HG02623 (cell line): ENCODE measurements around the gene NPPB.

Experiments used
- ATAC-seq: cut with Tn5 transposase; IDR thresholded peaks from one replicate; pipeline ENCODE4 v1.9.1; 2021; ENCODE audit warnings: moderate library complexity; ENCODE audit not compliant: unreplicated experiment

Gene NPPB

DNA sequence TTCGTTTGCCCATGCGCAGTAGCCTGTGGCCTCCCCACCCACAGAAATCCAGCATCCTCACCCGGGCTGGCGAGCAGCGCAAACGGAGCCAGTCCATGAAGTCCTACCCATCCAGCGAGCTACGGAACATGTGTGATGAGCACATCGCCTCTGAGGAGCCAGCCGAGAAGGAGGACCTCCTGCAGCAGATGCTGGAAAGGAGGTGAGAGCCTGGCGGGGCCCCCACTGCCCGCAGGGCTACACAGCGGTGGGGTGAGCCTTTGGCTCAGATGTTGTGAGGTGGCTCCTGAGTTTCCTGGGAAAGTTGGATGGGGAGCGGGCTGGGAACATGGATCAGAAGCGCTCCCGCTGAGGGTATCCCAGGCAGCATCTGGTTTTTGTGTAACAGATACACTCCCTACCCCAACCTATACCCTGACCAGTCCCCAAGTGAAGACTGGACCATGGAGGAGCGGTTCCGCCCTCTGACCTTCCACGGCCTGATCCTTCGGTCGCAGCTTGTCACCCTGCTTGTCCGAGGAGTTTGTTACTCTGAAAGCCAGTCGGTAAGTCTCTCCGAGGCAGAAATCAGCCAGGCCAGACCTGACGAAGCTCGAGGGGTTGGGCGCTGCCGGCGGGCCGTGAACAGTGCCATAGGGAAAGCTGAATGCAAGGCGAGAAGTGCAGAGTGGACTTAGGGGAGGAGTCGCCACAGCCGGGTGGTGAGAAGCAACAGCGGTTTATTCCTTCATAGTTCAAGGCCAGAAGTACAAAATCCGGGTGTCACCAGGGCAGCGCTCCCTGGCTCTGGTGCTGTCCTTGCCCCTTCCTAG, 21.6 kb downstream of the NPPB start:
- no peak for ATAC-seq

DNA sequence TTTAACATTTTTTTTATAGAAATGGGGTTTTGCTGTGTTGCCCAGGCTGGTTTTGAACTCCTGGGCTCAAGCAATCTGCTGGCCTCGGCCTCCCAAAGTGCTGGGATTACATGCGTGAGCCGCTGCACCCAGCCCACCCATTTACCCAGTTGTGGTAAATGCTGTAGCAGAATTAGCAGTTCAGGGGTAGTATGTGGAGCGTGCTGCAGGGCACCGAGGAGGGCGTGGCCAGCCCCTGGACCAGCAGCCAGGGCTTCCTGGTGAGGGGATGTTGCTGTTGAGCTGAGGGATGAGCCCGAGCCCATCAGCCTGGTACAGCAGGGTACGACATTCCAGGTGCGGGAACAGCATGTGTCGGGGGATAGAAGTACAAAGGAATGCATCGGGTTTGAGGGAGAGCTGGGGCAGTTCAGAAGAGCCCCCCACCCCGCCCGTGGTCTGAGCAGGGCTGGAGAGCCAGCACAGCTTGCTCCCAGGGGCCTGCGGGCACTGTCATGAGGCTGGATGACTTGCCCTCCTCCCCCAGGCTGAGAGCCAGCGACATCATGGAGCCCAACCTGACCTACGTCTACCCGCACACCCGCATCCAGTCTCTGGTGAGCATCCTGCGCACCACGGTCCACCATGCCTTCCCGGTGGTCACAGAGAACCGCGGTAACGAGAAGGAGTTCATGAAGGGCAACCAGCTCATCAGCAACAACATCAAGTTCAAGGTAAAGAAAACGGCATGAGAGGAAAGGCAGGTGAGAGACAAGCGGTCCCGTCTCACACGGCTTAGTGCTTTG, 23.1 kb downstream of the NPPB start:
- no peak for ATAC-seq

DNA sequence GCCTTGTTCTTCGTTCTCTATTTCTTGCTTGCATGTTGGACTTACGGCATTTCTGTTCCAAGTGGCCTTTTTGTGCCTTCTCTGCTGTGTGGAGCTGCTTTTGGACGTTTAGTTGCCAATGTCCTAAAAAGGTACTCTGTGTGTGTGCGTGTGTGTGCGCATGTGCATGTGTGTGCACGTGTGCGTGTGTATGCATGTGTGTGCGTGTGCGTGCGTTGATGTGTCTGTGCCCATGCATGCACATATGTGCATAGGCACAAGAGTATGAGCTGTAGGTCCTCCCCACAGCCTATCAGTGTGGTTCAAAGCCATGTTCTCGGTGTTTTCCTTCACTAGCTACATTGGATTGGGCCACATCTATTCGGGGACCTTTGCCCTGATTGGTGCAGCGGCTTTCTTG, 24.8 kb downstream of the NPPB start:
- ATAC-seq: no peak

DNA sequence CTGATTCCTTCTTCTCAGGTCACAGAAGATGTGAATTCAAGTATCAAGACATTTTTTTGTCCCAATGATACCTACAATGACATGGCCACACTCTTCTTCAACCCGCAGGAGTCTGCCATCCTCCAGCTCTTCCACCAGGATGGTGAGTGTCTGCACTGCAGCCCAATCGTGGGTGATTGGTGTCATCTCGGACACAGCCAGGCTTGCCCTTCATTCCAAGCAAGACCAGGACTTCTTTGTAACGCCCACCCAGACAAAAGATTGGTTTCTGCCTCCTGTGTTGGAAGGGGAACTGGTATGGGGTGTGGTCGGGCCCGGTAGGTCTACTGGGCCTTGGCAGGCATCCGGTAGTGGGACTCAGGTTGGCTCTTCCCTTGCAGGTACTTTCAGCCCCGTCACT, 25.2 kb downstream of the NPPB start:
- ATAC-seq: no peak

DNA sequence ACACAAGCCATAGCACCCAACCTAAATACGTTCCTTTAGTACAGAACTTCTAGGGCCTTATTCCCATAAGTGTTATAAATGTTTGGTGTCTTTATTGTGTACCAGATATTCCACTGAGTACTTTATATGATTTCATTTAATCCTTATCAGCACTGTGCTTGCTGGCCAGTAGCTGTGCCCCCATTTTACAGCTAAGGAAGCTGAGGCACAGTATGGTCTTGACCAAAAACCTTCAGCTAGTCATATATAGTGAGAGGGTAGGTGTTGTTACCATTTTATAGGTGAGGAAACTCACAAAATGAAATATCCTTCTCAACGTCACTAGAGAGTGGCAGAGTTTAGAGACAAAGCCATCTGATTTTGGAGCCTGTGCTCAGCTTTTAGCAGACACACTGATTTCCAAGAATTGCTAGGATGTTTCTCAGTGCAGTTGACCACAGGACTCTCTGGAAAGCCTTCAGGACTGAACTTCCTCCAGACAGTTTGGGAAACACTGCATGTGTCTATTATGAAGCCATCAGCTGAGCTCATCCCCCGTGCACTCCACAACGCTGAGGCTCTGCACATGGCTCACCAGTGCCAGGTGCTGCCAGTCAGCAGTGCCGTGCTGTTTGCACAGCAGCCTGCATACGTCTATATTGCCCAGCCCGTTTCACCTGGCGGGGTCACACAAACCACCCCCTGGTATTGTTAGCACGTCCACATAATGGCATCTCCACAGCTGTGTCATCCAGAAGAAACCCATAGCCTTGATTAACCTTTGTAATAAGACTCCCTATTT, 26.6 kb downstream of the NPPB start:
- ATAC-seq: no peak

DNA sequence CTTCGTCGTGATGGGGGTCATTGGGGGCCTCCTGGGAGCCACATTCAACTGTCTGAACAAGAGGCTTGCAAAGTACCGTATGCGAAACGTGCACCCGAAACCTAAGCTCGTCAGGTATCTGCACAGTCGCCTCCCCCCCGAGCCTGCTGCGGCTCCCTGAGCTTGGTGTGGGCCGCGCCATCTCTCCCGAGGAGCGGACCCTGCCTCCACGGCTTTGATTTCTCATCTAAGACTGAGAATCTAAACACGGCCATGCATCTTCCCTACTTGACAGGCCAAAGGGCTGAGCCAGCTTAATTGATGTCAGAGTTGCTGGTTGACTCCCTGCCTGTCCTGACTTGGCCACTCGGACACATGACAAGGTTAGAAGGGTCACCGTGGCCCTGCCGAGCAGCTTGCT, 30.2 kb downstream of the NPPB start:
- no peak for ATAC-seq

DNA sequence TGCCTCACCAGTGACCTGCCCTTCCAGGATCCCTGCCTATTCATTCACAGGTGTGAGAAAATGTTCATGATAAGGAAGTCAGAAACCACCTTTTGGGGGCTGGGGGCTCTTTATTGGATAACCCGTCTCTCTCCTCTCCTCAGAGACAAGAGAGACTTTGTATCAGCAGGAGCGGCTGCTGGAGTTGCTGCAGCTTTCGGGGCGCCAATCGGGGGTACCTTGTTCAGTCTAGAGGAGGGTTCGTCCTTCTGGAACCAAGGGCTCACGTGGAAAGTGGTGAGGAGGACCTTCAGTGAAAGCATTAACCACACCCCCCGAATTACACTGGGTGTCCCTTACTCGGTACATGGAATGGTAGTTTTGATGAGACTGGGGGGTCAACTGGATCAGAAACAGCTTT, 31.8 kb downstream of the NPPB start:
- no peak for ATAC-seq

DNA sequence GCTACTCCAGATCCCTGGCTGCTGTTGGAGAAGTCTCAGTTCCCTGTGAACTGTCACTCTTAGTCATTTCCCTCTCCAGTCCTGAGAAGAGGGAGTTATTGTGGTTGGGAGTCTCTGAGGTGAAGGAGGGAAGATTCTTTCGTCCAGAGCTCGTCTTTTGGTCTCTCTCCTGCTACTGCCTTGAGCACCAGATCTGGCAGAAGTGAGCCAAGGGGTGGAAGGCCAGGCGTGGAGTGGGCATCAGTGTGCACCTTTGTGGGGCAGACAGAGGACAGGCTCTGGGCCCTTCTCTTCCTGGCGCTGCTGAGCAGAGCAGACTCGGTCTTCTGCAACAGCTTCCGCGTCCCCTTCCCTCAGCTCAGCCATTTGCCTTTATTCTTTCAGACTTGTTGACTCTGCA, 33.6 kb downstream of the NPPB start:
- no peak for ATAC-seq

DNA sequence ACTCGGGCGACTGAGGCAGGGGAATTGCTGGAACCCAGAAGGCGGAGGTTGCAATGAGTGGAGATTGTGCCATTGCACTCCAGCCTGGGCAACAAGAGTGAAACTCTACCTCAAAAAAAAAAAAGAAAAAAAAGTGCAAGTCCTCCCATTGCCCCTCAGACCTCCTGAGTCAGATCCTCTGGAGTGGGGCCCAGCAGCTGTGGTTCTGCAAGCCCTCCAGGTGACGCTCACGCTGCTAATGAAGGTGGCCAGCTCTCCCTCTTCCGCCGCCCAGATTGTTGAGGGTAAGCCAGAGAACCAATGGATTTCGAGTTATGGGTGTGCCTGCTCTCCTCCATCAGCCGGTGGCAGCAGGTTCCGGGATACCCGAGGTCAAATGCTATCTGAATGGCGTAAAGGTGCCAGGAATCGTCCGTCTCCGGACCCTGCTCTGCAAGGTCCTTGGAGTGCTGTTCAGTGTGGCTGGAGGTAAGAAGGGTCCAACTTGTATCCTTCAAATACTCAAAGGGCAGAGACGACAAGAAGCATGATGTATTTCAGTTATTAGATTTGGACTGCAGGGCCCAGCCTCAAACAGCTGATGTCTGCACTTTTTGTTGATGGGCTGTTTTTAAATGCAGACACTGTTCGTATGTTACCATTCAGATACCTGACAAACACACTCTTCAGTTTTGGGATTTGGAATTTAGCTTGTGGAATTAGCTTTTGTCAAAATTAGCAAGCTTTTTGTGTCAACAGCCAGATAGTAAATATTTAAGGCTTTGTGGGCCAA, 35.2 kb downstream of the NPPB start:
- no peak for ATAC-seq

DNA sequence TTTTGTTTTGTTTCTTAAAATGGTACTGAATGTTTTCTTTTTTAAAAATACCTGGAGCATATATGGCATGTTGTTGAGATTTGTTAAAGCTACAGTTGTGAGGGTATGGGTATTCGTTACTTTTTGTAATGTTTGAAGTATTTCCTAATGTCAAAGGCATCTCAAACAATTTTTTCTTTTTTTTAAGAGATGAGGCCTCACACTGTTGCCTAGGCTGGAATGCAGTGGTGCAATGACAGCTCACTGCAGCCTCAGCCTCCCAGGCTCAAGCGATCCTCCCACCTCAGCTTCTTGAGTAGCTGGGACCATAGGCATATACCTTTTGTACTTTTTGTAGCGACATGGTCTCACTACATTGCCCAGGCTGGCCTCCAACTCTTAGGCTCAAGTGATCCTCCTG, 36.7 kb downstream of the NPPB start:
- no peak for ATAC-seq

DNA sequence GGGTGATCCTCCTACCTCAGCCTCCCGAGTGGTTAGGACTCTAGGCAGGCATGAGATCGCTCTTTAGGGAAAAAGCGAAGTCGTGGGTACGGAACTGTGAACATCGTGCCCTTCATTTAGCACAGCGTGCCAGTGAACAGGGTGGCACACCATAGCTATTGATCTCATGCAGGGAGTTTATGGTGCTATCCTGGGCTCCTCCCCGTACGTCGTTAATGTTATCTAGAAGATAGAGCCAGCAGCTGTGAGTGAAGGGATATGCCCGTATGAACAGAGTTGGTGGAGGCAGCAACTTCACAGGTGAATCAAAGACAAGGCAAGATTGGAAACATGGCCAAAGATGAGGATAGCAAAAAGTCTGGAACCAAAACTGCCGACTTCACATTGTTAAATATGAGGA, 41.6 kb downstream of the NPPB start:
- no peak for ATAC-seq

DNA sequence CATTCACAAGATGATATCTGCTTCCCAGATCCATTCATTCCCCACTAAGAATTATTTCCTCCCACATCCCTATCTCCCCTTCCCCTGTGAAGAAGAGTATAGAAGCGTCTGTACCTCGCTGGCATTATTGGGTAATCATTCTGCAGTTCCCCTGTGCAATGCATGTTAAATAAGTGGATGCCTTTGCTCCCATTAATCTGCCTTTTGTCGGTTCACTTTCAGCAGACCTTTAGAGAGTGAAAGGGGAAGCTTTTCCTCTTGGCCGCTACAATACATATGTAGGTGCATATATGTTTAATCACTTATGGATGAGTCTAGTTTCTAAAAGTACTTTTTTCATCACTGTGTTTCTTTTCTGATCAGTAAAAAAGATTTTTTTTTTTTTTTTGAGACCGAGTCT, 45.7 kb downstream of the NPPB start:
- ATAC-seq: no peak
